Measurements from ENCODE around the gene WFDC1.
A peak's percentile ranks its signal among the peaks of the same experiment; 100 is the strongest.

The WFDC1 gene, protein sequence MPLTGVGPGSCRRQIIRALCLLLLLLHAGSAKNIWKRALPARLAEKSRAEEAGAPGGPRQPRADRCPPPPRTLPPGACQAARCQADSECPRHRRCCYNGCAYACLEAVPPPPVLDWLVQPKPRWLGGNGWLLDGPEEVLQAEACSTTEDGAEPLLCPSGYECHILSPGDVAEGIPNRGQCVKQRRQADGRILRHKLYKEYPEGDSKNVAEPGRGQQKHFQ

DNA sequence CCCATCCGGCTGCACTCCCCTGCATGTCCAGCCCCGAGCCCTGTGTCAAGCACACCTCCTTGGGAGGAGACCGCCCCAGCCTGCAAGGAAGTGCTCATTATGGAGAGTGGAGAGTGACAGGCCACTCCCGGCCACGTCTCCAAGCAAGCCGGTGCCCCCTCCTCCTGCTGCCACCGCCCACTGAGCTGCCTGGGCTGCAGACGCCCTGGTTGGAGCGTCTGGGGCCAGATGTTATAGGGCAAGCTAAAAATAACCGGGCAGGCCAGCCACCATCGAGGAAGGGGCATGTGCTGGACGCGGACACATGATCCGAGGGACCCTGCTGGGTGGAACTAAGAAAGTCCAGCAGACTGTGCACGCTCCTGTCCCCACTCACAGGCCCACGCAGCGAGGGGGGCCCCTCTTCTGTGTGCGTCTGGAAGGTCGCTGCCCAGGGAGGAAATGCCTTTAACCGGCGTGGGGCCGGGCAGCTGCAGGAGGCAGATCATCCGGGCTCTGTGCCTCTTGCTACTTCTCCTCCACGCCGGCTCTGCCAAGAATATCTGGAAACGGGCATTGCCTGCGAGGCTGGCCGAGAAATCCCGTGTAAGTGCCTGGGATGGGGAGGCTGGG lies at the start of gene WFDC1:
TSS of gene WFDC1 (plus strand) at position 348 of the 612 bp plus-strand sequence. CDS start at position 442, 94 bp downstream.
- H3K36me3 ChIP-seq (ENCODE audit: control insufficient read depth in 2 of 2, insufficient read depth in 2 of 2, low read length in 2 of 2) = no peaks in the 10 kb centered on the region
- H3K27me3 ChIP-seq (ENCODE audit: control insufficient read depth in 2 of 2, insufficient read depth in 2 of 2, low read length in 2 of 2) = peaks cover 0 to 3% of the 10 kb centered on the region in 2 donors
- peak within 1 kb of the TSS; percentile 39 to 47 for H3K4me3 ChIP-seq (ENCODE audit: low read length in 2 of 2)
- peaks cover 9 to 12% of the 10 kb centered on the region in 2 donors for H3K4me1 ChIP-seq (ENCODE audit: control insufficient read depth in 2 of 2, insufficient read depth in 2 of 2, low read length in 2 of 2)
- no peaks in the 10 kb centered on the region for H3K9me3 ChIP-seq (ENCODE audit: control insufficient read depth in 2 of 2, low read length in 2 of 2)
- peak within 1 kb of the TSS; percentile 43 to 54 for H3K27ac ChIP-seq (ENCODE audit: low read depth in 2 of 2, low read length in 2 of 2)
- peak within 1 kb of the TSS in 1 of 2 donors; percentile 61 for H3K9ac ChIP-seq (ENCODE audit: low read depth in 1 of 2, low read length in 2 of 2)

DNA sequence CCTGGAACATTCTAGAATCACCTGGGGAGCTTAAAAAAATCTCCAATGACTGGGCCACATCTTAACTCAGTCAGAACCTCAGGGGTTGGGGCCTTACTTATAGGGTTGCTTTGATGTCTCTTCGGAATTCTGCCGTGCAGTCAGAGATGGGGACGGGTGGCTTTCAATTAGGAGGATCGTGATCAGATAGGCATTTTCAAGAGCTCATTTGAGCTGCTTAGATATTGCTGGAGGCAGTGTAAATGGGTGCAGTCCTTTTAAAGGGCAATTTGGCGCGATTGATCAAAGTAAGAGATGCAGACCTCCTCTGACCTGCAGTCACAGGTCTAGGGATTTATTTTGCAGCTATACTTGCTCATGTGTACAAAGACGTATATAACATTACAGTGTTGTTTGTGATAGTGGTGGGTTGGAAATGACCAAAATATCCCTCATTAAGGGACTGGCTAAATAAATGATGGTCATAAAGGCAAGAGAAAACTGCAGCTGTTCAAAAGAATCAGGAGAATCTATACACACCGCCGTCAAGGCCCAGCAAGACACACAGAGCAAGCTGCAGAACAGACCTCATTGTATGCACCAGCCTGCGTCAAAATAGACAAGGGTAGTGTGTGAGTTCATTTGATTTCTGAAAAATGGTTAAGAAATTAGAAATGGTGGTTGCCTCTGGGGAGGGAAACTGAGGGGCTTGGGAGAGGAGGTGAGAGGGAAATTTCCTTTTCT lies 48.6 kb upstream of the WFDC1 start:
- no peaks in the 10 kb centered on the region for H3K36me3 ChIP-seq (ENCODE audit: control insufficient read depth in 2 of 2, insufficient read depth in 2 of 2, low read length in 2 of 2)

DNA sequence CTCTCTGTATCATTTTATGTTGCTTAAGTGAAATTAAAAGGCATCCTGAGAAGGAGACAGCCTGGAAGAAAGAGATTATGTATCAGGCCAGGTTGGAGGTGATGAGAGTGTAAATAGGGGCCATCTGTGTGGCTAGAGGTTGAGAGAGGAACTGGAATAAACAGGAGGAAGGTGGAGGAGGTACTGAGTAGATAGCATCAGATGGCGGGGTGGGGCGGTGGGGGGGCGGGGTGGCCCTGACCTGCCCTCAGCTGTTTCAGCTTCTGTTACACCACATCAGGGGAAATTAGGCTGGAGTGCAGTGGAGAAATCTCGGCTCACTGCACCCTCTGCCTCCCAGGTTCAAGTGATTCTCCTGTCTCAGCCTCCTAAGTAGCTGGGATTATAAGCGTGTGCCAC lies 48.0 kb upstream of the WFDC1 start:
- H3K36me3 ChIP-seq (ENCODE audit: control insufficient read depth in 2 of 2, insufficient read depth in 2 of 2, low read length in 2 of 2) = no peaks in the 10 kb centered on the region
- H3K27me3 ChIP-seq (ENCODE audit: control insufficient read depth in 2 of 2, insufficient read depth in 2 of 2, low read length in 2 of 2) = no peaks in the 10 kb centered on the region
- no peak overlapping the region for H3K4me3 ChIP-seq (ENCODE audit: low read length in 2 of 2)
- no peak overlapping the region for H3K9ac ChIP-seq (ENCODE audit: low read depth in 1 of 2, low read length in 2 of 2)
- H3K27ac ChIP-seq (ENCODE audit: low read depth in 2 of 2, low read length in 2 of 2) = no peak overlapping the region
- no peaks in the 10 kb centered on the region for H3K9me3 ChIP-seq (ENCODE audit: control insufficient read depth in 2 of 2, low read length in 2 of 2)
- H3K4me1 ChIP-seq (ENCODE audit: control insufficient read depth in 2 of 2, insufficient read depth in 2 of 2, low read length in 2 of 2) = no peaks in the 10 kb centered on the region

More for the DNA sequence above, 48.6 kb upstream of the WFDC1 start:
- Histone ChIP-seq H3K27me3 (ENCODE audit: control insufficient read depth in 2 of 2, insufficient read depth in 2 of 2, low read length in 2 of 2) (no peaks in the 10 kb centered on the region), H3K9ac (ENCODE audit: low read depth in 1 of 2, low read length in 2 of 2) (no peak overlapping the region), H3K9me3 (ENCODE audit: control insufficient read depth in 2 of 2, low read length in 2 of 2) (no peaks in the 10 kb centered on the region), H3K4me3 (ENCODE audit: low read length in 2 of 2) (no peak overlapping the region), H3K4me1 (ENCODE audit: control insufficient read depth in 2 of 2, insufficient read depth in 2 of 2, low read length in 2 of 2) (no peaks in the 10 kb centered on the region), H3K27ac (ENCODE audit: low read depth in 2 of 2, low read length in 2 of 2) (no peak overlapping the region)

DNA sequence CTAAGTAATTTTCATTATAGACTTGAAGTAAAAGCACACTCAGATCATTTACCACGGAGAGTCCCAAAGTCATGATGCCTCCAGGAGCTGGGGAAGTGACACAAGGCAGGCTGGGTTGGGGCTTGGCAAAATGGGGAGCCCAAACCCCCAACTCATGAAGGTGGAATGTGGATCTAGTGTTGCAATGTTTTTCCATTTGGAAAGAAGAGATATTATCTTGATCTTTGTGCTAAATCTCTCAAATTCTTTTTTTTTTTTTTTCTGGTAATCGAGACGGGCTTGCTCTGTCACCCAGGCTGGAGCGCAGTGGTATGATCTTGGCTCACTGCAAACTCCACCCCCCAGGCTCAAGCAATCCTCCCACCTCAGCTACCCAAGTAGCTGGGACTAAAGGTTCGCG lies 47.3 kb upstream of the WFDC1 start:
- no peaks in the 10 kb centered on the region for H3K4me1 ChIP-seq (ENCODE audit: control insufficient read depth in 2 of 2, insufficient read depth in 2 of 2, low read length in 2 of 2)
- H3K9me3 ChIP-seq (ENCODE audit: control insufficient read depth in 2 of 2, low read length in 2 of 2) = no peaks in the 10 kb centered on the region
- no peak overlapping the region for H3K4me3 ChIP-seq (ENCODE audit: low read length in 2 of 2)

DNA sequence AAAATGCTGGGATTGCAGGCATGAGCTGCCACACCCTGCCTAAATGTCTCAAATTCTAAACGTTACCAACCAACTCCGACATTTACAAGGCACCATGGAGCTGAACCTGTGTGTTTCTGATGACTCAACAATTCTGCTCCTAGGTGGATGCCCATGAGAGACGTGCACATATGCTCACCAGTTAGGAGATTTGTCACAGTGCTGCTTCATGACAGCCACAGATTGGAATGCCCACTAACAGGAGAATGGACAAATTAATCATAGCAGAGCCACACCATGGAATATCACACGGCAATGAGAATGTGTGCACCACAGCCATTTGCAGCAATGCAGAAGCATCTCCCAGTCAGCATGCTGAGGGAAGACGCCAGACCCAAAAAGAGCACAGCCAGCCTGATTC lies 46.8 kb upstream of the WFDC1 start:
- Histone ChIP-seq H3K9ac (ENCODE audit: low read depth in 1 of 2, low read length in 2 of 2) (no peak overlapping the region), H3K4me1 (ENCODE audit: control insufficient read depth in 2 of 2, insufficient read depth in 2 of 2, low read length in 2 of 2) (no peaks in the 10 kb centered on the region), H3K4me3 (ENCODE audit: low read length in 2 of 2) (no peak overlapping the region), H3K27me3 (ENCODE audit: control insufficient read depth in 2 of 2, insufficient read depth in 2 of 2, low read length in 2 of 2) (no peaks in the 10 kb centered on the region), H3K27ac (ENCODE audit: low read depth in 2 of 2, low read length in 2 of 2) (no peak overlapping the region), H3K9me3 (ENCODE audit: control insufficient read depth in 2 of 2, low read length in 2 of 2) (no peaks in the 10 kb centered on the region), H3K36me3 (ENCODE audit: control insufficient read depth in 2 of 2, insufficient read depth in 2 of 2, low read length in 2 of 2) (no peaks in the 10 kb centered on the region)

More for the DNA sequence above, 47.3 kb upstream of the WFDC1 start:
- no peak overlapping the region for H3K9ac ChIP-seq (ENCODE audit: low read depth in 1 of 2, low read length in 2 of 2)
- H3K27me3 ChIP-seq (ENCODE audit: control insufficient read depth in 2 of 2, insufficient read depth in 2 of 2, low read length in 2 of 2) = no peaks in the 10 kb centered on the region
- H3K36me3 ChIP-seq (ENCODE audit: control insufficient read depth in 2 of 2, insufficient read depth in 2 of 2, low read length in 2 of 2) = no peaks in the 10 kb centered on the region
- no peak overlapping the region for H3K27ac ChIP-seq (ENCODE audit: low read depth in 2 of 2, low read length in 2 of 2)

DNA sequence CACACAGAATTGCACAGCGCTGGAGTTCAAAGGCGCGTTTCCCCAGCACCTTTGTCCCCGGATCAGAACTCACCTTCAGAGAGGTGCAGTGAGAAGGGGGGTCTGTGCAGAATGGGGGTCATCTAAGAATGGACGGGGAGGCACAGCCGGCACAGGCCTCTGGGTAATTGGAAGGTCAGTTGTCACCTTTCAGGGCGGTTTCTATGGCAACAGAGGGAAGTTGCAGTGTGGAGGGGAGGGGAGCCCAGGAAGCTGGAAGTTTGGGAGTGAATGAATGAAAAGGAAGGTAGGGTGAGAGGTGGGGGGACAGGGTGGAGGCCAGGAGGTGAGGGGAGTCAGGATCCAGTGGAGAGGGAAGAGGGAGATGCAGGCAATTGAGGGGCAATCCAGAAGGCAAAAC lies 42.5 kb upstream of the WFDC1 start:
- Histone ChIP-seq H3K27ac (ENCODE audit: low read depth in 2 of 2, low read length in 2 of 2) (no peak overlapping the region), H3K36me3 (ENCODE audit: control insufficient read depth in 2 of 2, insufficient read depth in 2 of 2, low read length in 2 of 2) (no peaks in the 10 kb centered on the region), H3K9me3 (ENCODE audit: control insufficient read depth in 2 of 2, low read length in 2 of 2) (no peaks in the 10 kb centered on the region), H3K4me3 (ENCODE audit: low read length in 2 of 2) (no peak overlapping the region), H3K9ac (ENCODE audit: low read depth in 1 of 2, low read length in 2 of 2) (no peak overlapping the region), H3K27me3 (ENCODE audit: control insufficient read depth in 2 of 2, insufficient read depth in 2 of 2, low read length in 2 of 2) (peaks cover 0 to 3% of the 10 kb centered on the region in 2 donors), H3K4me1 (ENCODE audit: control insufficient read depth in 2 of 2, insufficient read depth in 2 of 2, low read length in 2 of 2) (no peaks in the 10 kb centered on the region)

DNA sequence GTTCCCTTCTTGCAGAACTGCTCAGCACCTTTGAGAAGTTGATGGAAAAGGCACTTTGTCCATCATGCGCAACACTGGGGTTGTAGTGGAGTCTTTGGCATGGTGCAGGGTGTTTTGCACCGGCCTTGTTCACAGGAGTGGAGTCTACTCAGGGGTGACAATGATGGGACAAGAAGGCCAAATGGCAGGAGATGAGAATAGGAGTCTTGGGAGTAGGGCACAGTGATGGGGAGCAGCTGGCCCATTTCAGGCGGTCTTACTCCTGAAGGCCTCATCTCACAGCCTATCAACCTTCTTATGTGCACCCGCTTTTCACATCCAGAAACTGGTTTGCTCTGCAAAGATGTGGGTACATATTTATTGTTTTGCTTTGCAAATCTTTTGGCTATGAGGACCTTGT lies 41.5 kb upstream of the WFDC1 start:
- Histone ChIP-seq H3K27ac (ENCODE audit: low read depth in 2 of 2, low read length in 2 of 2) (no peak overlapping the region), H3K9me3 (ENCODE audit: control insufficient read depth in 2 of 2, low read length in 2 of 2) (no peaks in the 10 kb centered on the region), H3K27me3 (ENCODE audit: control insufficient read depth in 2 of 2, insufficient read depth in 2 of 2, low read length in 2 of 2) (peaks cover 0 to 3% of the 10 kb centered on the region in 2 donors), H3K4me1 (ENCODE audit: control insufficient read depth in 2 of 2, insufficient read depth in 2 of 2, low read length in 2 of 2) (no peaks in the 10 kb centered on the region), H3K36me3 (ENCODE audit: control insufficient read depth in 2 of 2, insufficient read depth in 2 of 2, low read length in 2 of 2) (no peaks in the 10 kb centered on the region), H3K9ac (ENCODE audit: low read depth in 1 of 2, low read length in 2 of 2) (no peak overlapping the region), H3K4me3 (ENCODE audit: low read length in 2 of 2) (no peak overlapping the region)

DNA sequence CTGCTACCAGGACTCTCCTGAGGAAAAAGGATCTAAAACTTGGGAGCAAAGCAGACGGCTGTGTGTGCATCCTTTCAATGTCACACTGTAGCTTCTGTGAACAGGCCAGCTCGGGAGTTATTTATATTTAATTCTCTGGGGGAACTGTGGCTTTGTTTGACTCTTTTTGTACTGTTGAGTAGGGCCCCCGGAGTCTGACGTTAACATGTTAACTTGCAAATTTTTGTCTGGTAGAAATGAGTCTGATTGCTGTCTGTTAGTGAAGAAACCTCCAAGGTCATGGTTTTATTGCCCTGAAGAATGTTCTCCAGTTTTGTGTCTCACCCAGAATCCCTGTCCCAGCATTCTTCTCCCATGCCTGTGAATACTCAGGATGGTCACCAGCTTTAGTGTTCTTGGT lies 40.6 kb upstream of the WFDC1 start:
- Histone ChIP-seq H3K4me1 (ENCODE audit: control insufficient read depth in 2 of 2, insufficient read depth in 2 of 2, low read length in 2 of 2) (no peaks in the 10 kb centered on the region), H3K36me3 (ENCODE audit: control insufficient read depth in 2 of 2, insufficient read depth in 2 of 2, low read length in 2 of 2) (no peaks in the 10 kb centered on the region), H3K27me3 (ENCODE audit: control insufficient read depth in 2 of 2, insufficient read depth in 2 of 2, low read length in 2 of 2) (peaks cover 0 to 3% of the 10 kb centered on the region in 2 donors), H3K9me3 (ENCODE audit: control insufficient read depth in 2 of 2, low read length in 2 of 2) (no peaks in the 10 kb centered on the region), H3K9ac (ENCODE audit: low read depth in 1 of 2, low read length in 2 of 2) (no peak overlapping the region), H3K4me3 (ENCODE audit: low read length in 2 of 2) (no peak overlapping the region), H3K27ac (ENCODE audit: low read depth in 2 of 2, low read length in 2 of 2) (no peak overlapping the region)

DNA sequence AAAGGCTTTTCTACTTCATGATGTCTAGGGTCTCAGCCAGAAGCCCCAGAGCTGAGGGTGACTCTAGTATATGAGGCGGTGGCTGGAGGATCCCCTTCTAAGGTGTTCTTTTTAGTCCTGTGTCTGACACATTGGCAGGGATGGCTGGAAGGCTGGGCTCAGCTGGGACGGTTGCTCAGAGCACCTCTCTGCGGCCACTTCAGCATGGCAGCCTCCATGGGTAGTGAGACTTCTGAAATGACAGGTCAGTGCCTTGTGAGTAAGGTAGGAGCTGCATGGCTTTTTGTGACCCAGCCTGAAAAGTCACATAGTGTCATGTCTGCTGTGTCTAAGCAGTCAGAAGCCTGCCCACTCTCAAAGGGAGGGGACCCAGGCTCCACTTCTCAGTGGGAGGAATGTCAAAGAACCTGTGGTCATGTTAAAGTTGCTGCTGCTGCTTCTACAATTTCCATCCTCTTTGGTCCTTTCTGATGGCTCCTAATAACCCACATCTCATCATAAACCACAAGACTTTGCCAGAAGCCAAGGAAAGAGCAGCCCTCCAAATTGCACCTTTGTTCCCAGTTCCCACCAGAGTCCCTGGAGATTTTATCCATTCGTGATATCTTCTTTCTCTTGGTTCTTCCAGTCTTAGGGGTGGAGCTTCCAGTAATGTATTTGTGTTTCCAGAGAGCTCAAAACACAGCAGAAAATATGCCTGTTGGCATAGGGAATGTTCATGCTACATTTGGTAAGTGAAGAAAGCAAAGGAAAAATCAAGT lies 39.4 kb upstream of the WFDC1 start:
- Histone ChIP-seq H3K27me3 (ENCODE audit: control insufficient read depth in 2 of 2, insufficient read depth in 2 of 2, low read length in 2 of 2) (peaks cover 0 to 3% of the 10 kb centered on the region in 2 donors), H3K4me3 (ENCODE audit: low read length in 2 of 2) (no peak overlapping the region), H3K4me1 (ENCODE audit: control insufficient read depth in 2 of 2, insufficient read depth in 2 of 2, low read length in 2 of 2) (no peaks in the 10 kb centered on the region), H3K9ac (ENCODE audit: low read depth in 1 of 2, low read length in 2 of 2) (no peak overlapping the region), H3K27ac (ENCODE audit: low read depth in 2 of 2, low read length in 2 of 2) (no peak overlapping the region), H3K36me3 (ENCODE audit: control insufficient read depth in 2 of 2, insufficient read depth in 2 of 2, low read length in 2 of 2) (no peaks in the 10 kb centered on the region), H3K9me3 (ENCODE audit: control insufficient read depth in 2 of 2, low read length in 2 of 2) (no peaks in the 10 kb centered on the region)

DNA sequence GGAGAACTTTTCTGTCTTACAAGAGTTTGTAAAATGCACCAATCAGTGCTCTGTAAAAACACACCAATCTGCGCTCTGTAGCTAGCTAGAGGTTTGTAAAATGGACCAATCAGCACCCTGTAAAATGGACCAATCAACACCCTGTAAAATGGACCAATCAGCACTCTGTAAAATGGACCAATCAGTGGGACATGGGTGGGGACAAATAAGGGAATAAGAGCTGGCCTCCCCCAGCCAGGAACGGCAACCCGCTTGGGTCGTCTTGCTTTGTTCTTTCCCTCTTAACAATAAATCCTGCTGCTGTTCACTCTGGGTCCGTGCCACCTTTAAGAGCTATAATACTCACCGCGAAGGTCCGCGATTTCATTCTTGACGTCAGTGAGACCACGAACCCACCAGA lies 36.4 kb upstream of the WFDC1 start:
- H3K27me3 ChIP-seq (ENCODE audit: control insufficient read depth in 2 of 2, insufficient read depth in 2 of 2, low read length in 2 of 2) = peaks cover 0 to 3% of the 10 kb centered on the region in 2 donors
- no peaks in the 10 kb centered on the region for H3K9me3 ChIP-seq (ENCODE audit: control insufficient read depth in 2 of 2, low read length in 2 of 2)
- H3K9ac ChIP-seq (ENCODE audit: low read depth in 1 of 2, low read length in 2 of 2) = no peak overlapping the region
- H3K4me3 ChIP-seq (ENCODE audit: low read length in 2 of 2) = no peak overlapping the region
- no peaks in the 10 kb centered on the region for H3K36me3 ChIP-seq (ENCODE audit: control insufficient read depth in 2 of 2, insufficient read depth in 2 of 2, low read length in 2 of 2)
- H3K4me1 ChIP-seq (ENCODE audit: control insufficient read depth in 2 of 2, insufficient read depth in 2 of 2, low read length in 2 of 2) = no peaks in the 10 kb centered on the region
- H3K27ac ChIP-seq (ENCODE audit: low read depth in 2 of 2, low read length in 2 of 2) = no peak overlapping the region
